ENCODE measurements around the gene PRICKLE3.

Gene PRICKLE3

DNA sequence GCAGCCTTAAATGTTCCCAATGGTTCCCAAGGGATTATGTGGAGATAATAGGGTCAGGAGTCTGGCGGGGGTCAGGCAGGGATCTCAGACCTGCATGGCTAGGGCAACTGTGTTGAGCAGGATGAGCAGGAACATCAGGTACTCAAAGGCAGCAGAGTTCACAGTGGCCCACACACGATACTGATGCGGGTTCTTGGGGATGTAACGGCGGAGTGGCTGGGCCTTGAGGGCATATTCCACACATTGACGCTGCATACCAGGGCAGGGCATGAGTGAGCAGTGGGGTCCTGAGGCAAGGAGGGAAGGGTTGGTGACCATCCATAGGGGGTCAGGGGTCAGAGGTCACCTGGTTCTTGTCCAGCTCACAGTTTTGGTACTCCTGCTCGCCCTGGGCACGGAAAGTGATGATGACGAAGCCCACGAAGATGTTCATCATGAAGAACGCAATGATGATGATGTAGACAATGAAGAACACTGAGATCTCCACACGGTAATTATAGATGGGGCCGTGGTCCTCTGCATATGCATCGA, 28.9 kb upstream of the PRICKLE3 start:
- no peaks in the 10 kb centered on the region for H4K20me1 ChIP-seq (ENCODE audit: low read depth, low read length)
- no peaks in the 10 kb centered on the region for H3K36me3 ChIP-seq (ENCODE audit: low read length)
- H2AFZ ChIP-seq (ENCODE audit: low read depth, low read length, severe bottlenecking), result no peak overlapping the region
- no peaks in the 10 kb centered on the region for H3F3A ChIP-seq (ENCODE audit: insufficient read depth)
- H3K9ac ChIP-seq (ENCODE audit: low read length), result no peak overlapping the region
- H3K9me2 ChIP-seq (replicated peaks; ENCODE audit: insufficient read depth, low read length), result no peaks in the 10 kb centered on the region
- H3K4me2 ChIP-seq (ENCODE audit: low read depth, low read length, poor library complexity, severe bottlenecking), result no peak overlapping the region
- H3K4me3 ChIP-seq (ENCODE audit: insufficient read depth, low read length, poor library complexity, severe bottlenecking), result no peak overlapping the region
- no peak for TF ChIP-seq CTCF (IDR thresholded peaks at IDR 0.05; ENCODE audit: insufficient read depth, low read length, poor library complexity, severe bottlenecking)
- no peak for TF ChIP-seq EZH2phosphoT487 (conservative IDR thresholded peaks at IDR 0.05; ENCODE audit: low read length)
- no peak overlapping the region for H3K27ac ChIP-seq (ENCODE audit: low read depth, low read length)
- H3K9me3 ChIP-seq (ENCODE audit: insufficient read depth, low read length), result no peaks in the 10 kb centered on the region
- no peaks in the 10 kb centered on the region for H3K79me2 ChIP-seq (ENCODE audit: insufficient read depth, low read length)
- no peaks in the 10 kb centered on the region for H3K27me3 ChIP-seq (ENCODE audit: low read length)

- Histone ChIP-seq H2AFZ (ENCODE audit: low read depth, low read length, severe bottlenecking) (no peak overlapping the region), H3K9me2 (replicated peaks; ENCODE audit: insufficient read depth, low read length) (no peaks in the 10 kb centered on the region), H3K4me3 (ENCODE audit: insufficient read depth, low read length, poor library complexity, severe bottlenecking) (no peak overlapping the region), H3F3A (ENCODE audit: insufficient read depth) (no peaks in the 10 kb centered on the region), H3K36me3 (ENCODE audit: low read length) (no peaks in the 10 kb centered on the region), H4K20me1 (ENCODE audit: low read depth, low read length) (no peaks in the 10 kb centered on the region), H3K4me2 (ENCODE audit: low read depth, low read length, poor library complexity, severe bottlenecking) (no peak overlapping the region), H3K9me3 (ENCODE audit: insufficient read depth, low read length) (no peaks in the 10 kb centered on the region), H3K79me2 (ENCODE audit: insufficient read depth, low read length) (no peaks in the 10 kb centered on the region), H3K27ac (ENCODE audit: low read depth, low read length) (no peak overlapping the region), H3K27me3 (ENCODE audit: low read length) (no peaks in the 10 kb centered on the region), H3K9ac (ENCODE audit: low read length) (no peak overlapping the region)
- TF ChIP-seq EZH2phosphoT487 (conservative IDR thresholded peaks at IDR 0.05; ENCODE audit: low read length) (no peak), CTCF (IDR thresholded peaks at IDR 0.05; ENCODE audit: insufficient read depth, low read length, poor library complexity, severe bottlenecking) (no peak)
Measured at GRCh38 chrX:49214416-49214815, 28.2 kb upstream of the PRICKLE3 start.

GRCh38 chrX:49212861-49213260, 26.7 kb upstream of the PRICKLE3 start:
- Histone ChIP-seq H3K79me2 (ENCODE audit: insufficient read depth, low read length) (no peaks in the 10 kb centered on the region), H3K4me3 (ENCODE audit: insufficient read depth, low read length, poor library complexity, severe bottlenecking) (no peak overlapping the region), H3K27me3 (ENCODE audit: low read length) (no peaks in the 10 kb centered on the region), H3K36me3 (ENCODE audit: low read length) (no peaks in the 10 kb centered on the region), H3K9me3 (ENCODE audit: insufficient read depth, low read length) (no peaks in the 10 kb centered on the region), H4K20me1 (ENCODE audit: low read depth, low read length) (no peaks in the 10 kb centered on the region), H3F3A (ENCODE audit: insufficient read depth) (no peaks in the 10 kb centered on the region), H3K9ac (ENCODE audit: low read length) (no peak overlapping the region), H3K4me2 (ENCODE audit: low read depth, low read length, poor library complexity, severe bottlenecking) (no peak overlapping the region), H3K9me2 (replicated peaks; ENCODE audit: insufficient read depth, low read length) (no peaks in the 10 kb centered on the region), H3K27ac (ENCODE audit: low read depth, low read length) (no peak overlapping the region), H2AFZ (ENCODE audit: low read depth, low read length, severe bottlenecking) (no peak overlapping the region)
- TF ChIP-seq EZH2phosphoT487 (conservative IDR thresholded peaks at IDR 0.05; ENCODE audit: low read length) (no peak), CTCF (IDR thresholded peaks at IDR 0.05; ENCODE audit: insufficient read depth, low read length, poor library complexity, severe bottlenecking) (no peak)
